GM21367 (cell line): ENCODE results near the gene GAS7.

Source experiments
- ATAC-seq: cut with Tn5 transposase; IDR thresholded peaks from one replicate; pipeline ENCODE4 v1.9.1; 2021; ENCODE audit not compliant: unreplicated experiment

The GAS7 gene

GRCh38 chr17:10198509-10199249 lies at the start of gene GAS7:
Gene GAS7, minus strand, starts transcription at chr17:10198606.
- peak; percentile 47 for ATAC-seq

- ATAC-seq = no peak
These were observed 49.4 kb upstream of the GAS7 start for GRCh38 chr17:10247810-10248209.

- ATAC-seq = no peak
These were observed 45.8 kb upstream of the GAS7 start for GRCh38 chr17:10243883-10244844.

- ATAC-seq = no peak
These were observed 43.4 kb upstream of the GAS7 start for GRCh38 chr17:10241781-10242180.

GRCh38 chr17:10238661-10239060 lies 40.3 kb upstream of the GAS7 start:
- no peak for ATAC-seq

- ATAC-seq = no peak
These were observed 35.6 kb upstream of the GAS7 start for GRCh38 chr17:10234033-10234432.

- ATAC-seq = no peak
These were observed 34.8 kb upstream of the GAS7 start for GRCh38 chr17:10233161-10233560.

- no peak for ATAC-seq
These were observed 30.8 kb upstream of the GAS7 start for GRCh38 chr17:10229181-10229580.

GRCh38 chr17:10226930-10227695 lies 28.7 kb upstream of the GAS7 start:
- no peak for ATAC-seq

GRCh38 chr17:10224582-10225195 lies 26.3 kb upstream of the GAS7 start:
- no peak for ATAC-seq

GRCh38 chr17:10219193-10219592 lies 20.8 kb upstream of the GAS7 start:
- ATAC-seq = no peak

GRCh38 chr17:10217916-10218315 lies 19.5 kb upstream of the GAS7 start:
- ATAC-seq = no peak

- ATAC-seq = no peak
These were observed 18.0 kb upstream of the GAS7 start for GRCh38 chr17:10216213-10216938.

- no peak for ATAC-seq
These were observed 16.9 kb upstream of the GAS7 start for GRCh38 chr17:10215286-10215685.

GRCh38 chr17:10211666-10212065 lies 13.3 kb upstream of the GAS7 start:
- ATAC-seq = no peak

GRCh38 chr17:10210151-10210574 lies 11.8 kb upstream of the GAS7 start:
- no peak for ATAC-seq

- ATAC-seq = no peak
These were observed 10.3 kb upstream of the GAS7 start for GRCh38 chr17:10208604-10209193.

GRCh38 chr17:10207153-10207552 lies 8.7 kb upstream of the GAS7 start:
- ATAC-seq = no peak

GRCh38 chr17:10205549-10206185 lies 7.3 kb upstream of the GAS7 start:
- ATAC-seq = no peak
